ENCODE data around the gene KIF26B.

KIF26B gene

GRCh38 chr1:245154429-245155271 lies at the start of gene KIF26B:
Gene KIF26B, plus strand, starts transcription at chr1:245154985. Its CDS starts 440 bp downstream, at chr1:245155425.
- Histone ChIP-seq H3F3A (ENCODE audit: insufficient read depth, low read length) (no peaks in the 10 kb centered on the region), H3K27me3 (ENCODE audit: insufficient read depth, low read length) (peaks cover 9% of the 10 kb centered on the region; the same call in 1 of the 2 replicates), H3K36me3 (ENCODE audit: insufficient read depth, low read length) (no peaks in the 10 kb centered on the region), H3K9ac (ENCODE audit: low read length) (no peak within 1 kb of the TSS), H4K20me1 (ENCODE audit: insufficient read depth, low read length) (no peaks in the 10 kb centered on the region), H3K4me3 (ENCODE audit: low read depth, low read length, poor library complexity, severe bottlenecking) (peak within 1 kb of the TSS; percentile 27), H3K4me2 (ENCODE audit: low read length) (peak within 1 kb of the TSS; percentile 38; the same call in 1 of the 2 replicates), H3K4me1 (ENCODE audit: insufficient read depth, low read length, severe bottlenecking) (peaks cover 7% of the 10 kb centered on the region), H3K79me2 (ENCODE audit: insufficient read depth, low read length) (no peaks in the 10 kb centered on the region), H3K27ac (ENCODE audit: low read depth, low read length, poor library complexity, severe bottlenecking) (no peak within 1 kb of the TSS), H3K9me3 (ENCODE audit: low read length) (no peaks in the 10 kb centered on the region), H2AFZ (ENCODE audit: low read length) (no peak within 1 kb of the TSS), H3K9me2 (ENCODE audit: low read depth, low read length) (no peaks in the 10 kb centered on the region)
- TF ChIP-seq, protein P1, sequence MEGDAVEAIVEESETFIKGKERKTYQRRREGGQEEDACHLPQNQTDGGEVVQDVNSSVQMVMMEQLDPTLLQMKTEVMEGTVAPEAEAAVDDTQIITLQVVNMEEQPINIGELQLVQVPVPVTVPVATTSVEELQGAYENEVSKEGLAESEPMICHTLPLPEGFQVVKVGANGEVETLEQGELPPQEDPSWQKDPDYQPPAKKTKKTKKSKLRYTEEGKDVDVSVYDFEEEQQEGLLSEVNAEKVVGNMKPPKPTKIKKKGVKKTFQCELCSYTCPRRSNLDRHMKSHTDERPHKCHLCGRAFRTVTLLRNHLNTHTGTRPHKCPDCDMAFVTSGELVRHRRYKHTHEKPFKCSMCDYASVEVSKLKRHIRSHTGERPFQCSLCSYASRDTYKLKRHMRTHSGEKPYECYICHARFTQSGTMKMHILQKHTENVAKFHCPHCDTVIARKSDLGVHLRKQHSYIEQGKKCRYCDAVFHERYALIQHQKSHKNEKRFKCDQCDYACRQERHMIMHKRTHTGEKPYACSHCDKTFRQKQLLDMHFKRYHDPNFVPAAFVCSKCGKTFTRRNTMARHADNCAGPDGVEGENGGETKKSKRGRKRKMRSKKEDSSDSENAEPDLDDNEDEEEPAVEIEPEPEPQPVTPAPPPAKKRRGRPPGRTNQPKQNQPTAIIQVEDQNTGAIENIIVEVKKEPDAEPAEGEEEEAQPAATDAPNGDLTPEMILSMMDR (IDR thresholded peaks at IDR 0.05; ENCODE audit: low read length): no peak
- no peak for TF ChIP-seq EZH2 (IDR thresholded peaks at IDR 0.05; ENCODE audit: borderline replicate concordance, low read length)

DNA sequence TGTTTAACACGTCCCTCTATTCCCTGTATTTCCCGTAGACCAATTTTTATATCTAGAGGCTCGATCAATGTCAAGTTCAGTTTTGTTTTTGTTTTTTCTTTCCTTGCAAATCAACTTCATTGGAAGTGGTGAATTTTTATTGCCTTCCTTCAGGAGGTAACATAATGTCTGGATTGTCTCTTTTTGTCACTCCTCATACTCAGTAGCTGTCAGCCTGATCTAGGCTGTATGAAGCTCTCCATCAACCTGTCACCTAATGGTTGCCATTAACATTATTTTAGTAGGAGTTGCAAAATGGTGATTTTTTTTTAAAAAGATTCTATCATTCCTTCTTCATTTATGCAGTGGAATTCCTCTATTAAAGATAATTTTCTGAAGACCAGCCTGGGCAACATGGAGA lies 49.7 kb upstream of the KIF26B start:
- Histone ChIP-seq H3K9me3 (ENCODE audit: low read length) (no peaks in the 10 kb centered on the region), H4K20me1 (ENCODE audit: insufficient read depth, low read length) (no peaks in the 10 kb centered on the region), H3K27ac (ENCODE audit: low read depth, low read length, poor library complexity, severe bottlenecking) (no peak overlapping the region), H3K4me3 (ENCODE audit: low read depth, low read length, poor library complexity, severe bottlenecking) (no peak overlapping the region), H3K27me3 (ENCODE audit: insufficient read depth, low read length) (0 out of 2 replicates have a peak, but pooled peaks cover 5% of the 10 kb centered on the region), H3K9me2 (ENCODE audit: low read depth, low read length) (no peaks in the 10 kb centered on the region), H3K79me2 (ENCODE audit: insufficient read depth, low read length) (no peaks in the 10 kb centered on the region), H3K9ac (ENCODE audit: low read length) (no peak overlapping the region), H3K4me1 (ENCODE audit: insufficient read depth, low read length, severe bottlenecking) (no peaks in the 10 kb centered on the region), H3F3A (ENCODE audit: insufficient read depth, low read length) (no peaks in the 10 kb centered on the region), H3K36me3 (ENCODE audit: insufficient read depth, low read length) (no peaks in the 10 kb centered on the region), H3K4me2 (ENCODE audit: low read length) (no peak overlapping the region), H2AFZ (ENCODE audit: low read length) (no peak overlapping the region)
- TF ChIP-seq, protein P1 (IDR thresholded peaks at IDR 0.05; ENCODE audit: low read length): no peak
- TF ChIP-seq EZH2 (IDR thresholded peaks at IDR 0.05; ENCODE audit: borderline replicate concordance, low read length): no peak

GRCh38 chr1:245105815-245106410 lies 48.9 kb upstream of the KIF26B start:
- H3K9me2 ChIP-seq (ENCODE audit: low read depth, low read length): no peaks in the 10 kb centered on the region
- H3K4me3 ChIP-seq (ENCODE audit: low read depth, low read length, poor library complexity, severe bottlenecking): no peak overlapping the region
- no peak overlapping the region for H3K9ac ChIP-seq (ENCODE audit: low read length)
- no peaks in the 10 kb centered on the region for H3K9me3 ChIP-seq (ENCODE audit: low read length)
- 0 out of 2 replicates have a peak, but pooled peaks cover 5% of the 10 kb centered on the region for H3K27me3 ChIP-seq (ENCODE audit: insufficient read depth, low read length)
- TF ChIP-seq EZH2 (IDR thresholded peaks at IDR 0.05; ENCODE audit: borderline replicate concordance, low read length): no peak
- TF ChIP-seq, protein P1 (IDR thresholded peaks at IDR 0.05; ENCODE audit: low read length): no peak
- H3K79me2 ChIP-seq (ENCODE audit: insufficient read depth, low read length): no peaks in the 10 kb centered on the region
- H3K36me3 ChIP-seq (ENCODE audit: insufficient read depth, low read length): no peaks in the 10 kb centered on the region
- H3K4me1 ChIP-seq (ENCODE audit: insufficient read depth, low read length, severe bottlenecking): no peaks in the 10 kb centered on the region
- H2AFZ ChIP-seq (ENCODE audit: low read length): no peak overlapping the region
- H3K4me2 ChIP-seq (ENCODE audit: low read length): no peak overlapping the region
- no peaks in the 10 kb centered on the region for H3F3A ChIP-seq (ENCODE audit: insufficient read depth, low read length)
- H4K20me1 ChIP-seq (ENCODE audit: insufficient read depth, low read length): no peaks in the 10 kb centered on the region
- H3K27ac ChIP-seq (ENCODE audit: low read depth, low read length, poor library complexity, severe bottlenecking): no peak overlapping the region
